GM18861 (cell line): ENCODE results near the gene SNRPA.
"Not testable (repeated sequence)": the region's sequence is repeated elsewhere in the genome, so short reads cannot be mapped to it uniquely, and the experiment has no call there.

Experiments
- ATAC-seq: cut with Tn5 transposase; IDR thresholded peaks from one replicate; pipeline ENCODE4 v1.9.1; 2021; ENCODE audit not compliant: unreplicated experiment

The SNRPA gene

GRCh38 chr19:40776364-40776763 lies 25.4 kb downstream of the SNRPA start:
- ATAC-seq, result no peak

- ATAC-seq, result peak; percentile 48
Measured at GRCh38 chr19:40776932-40777644, 26.1 kb downstream of the SNRPA start.

GRCh38 chr19:40777645-40777936 lies 26.6 kb downstream of the SNRPA start:
- ATAC-seq, result no peak

DNA sequence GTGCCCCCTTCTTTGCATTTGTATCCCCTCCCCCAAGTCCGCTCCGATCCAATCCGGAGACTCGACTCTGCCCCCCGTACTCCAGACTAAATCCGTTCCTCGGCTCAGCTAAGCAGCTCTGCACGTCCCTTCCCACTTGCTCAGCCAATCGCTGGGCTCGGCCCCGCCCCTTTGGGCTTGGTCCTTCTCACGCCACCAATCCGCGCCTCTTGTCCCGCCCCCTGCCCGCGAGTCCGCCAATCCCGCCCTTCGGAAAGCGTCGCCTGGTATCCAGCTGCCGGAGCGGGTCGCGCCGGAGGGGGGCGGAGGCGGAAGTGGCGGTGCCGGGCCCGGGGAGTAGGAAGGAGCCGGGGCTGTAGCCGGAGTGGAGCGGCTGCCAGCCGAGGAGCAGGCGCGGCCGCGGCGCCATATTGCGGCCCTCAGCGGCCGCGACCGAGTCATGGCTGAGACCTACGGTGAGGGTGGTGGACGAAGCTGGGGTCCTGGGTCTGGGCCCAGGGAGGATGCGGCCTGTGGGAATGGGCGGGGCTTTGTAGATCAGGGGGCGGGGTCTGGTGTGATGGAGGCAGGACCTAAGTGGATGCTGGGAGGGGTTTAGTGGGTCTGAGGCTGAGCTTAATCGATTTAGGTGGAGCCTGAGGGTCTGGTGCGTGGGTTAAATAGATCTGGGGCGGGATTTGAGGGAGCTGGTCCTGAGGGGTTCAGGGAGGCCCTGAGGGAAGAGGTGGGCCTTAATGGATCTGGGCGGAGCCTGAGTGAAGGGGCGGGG lies 27.1 kb downstream of the SNRPA start, which contains the start of gene RAB4B:
Gene RAB4B (plus strand): TSS at position 311 of the 769 bp plus-strand sequence. CDS start 129 bp downstream, at position 440.
- peak; percentile 52 for ATAC-seq

DNA sequence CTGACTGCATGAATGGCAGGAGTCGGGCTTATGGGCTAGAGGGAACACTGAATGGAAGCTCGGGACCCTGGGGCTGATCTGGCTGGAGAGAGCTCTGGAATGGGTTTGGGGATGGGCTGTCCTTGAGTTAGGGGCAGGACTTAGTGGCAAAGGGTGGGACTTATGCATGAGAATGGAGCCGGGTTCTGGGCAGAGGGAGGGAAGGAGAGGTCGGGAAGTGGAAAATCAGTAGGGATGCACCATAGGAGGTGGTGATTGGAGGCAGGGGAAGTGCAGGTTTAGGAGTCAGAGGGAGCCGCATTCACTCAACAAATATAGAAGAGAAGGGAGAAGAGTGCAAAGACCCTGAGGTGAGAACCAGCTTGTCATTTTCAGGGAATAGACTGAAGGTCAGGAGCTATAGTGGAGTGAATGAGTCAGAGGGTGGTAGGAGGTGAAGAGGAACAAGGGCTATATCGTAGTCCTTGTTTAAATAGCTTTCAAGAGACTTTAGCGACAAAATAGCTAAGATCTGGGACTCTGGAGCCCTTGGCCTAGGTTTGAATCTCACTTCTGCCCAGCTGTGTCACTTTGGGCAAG lies 27.8 kb downstream of the SNRPA start:
- ATAC-seq, result no peak

- no peak for ATAC-seq
Measured at GRCh38 chr19:40780582-40780981, 29.6 kb downstream of the SNRPA start.

GRCh38 chr19:40781140-40781539 lies 30.1 kb downstream of the SNRPA start:
- ATAC-seq, result no peak

GRCh38 chr19:40783711-40784110 lies 32.7 kb downstream of the SNRPA start:
- ATAC-seq, result no peak

DNA sequence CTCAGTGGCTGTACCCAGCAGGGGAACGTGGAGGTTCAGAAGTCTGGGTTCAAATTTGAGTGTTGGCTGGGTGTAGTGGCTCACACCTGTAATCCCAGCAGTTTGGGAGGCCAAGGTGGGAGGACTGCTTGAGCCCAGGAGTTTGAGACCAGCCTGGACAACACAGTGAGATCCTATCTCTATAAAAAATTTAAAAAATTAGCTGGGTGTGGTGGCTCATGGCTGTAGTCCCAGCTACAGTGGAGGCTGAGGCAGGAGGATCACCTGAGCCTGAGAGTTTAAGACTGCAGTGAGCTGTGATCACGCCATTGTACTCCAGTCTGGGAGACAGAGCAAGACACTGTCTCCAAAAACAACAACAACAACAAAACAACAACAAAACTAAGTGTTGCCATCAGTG lies 33.1 kb downstream of the SNRPA start:
- ATAC-seq, result not testable (repeated sequence)

GRCh38 chr19:40785526-40785925 lies 34.5 kb downstream of the SNRPA start:
- no peak for ATAC-seq

GRCh38 chr19:40786060-40787037 lies 35.3 kb downstream of the SNRPA start:
- ATAC-seq, result no peak

GRCh38 chr19:40791349-40791748 lies 40.3 kb downstream of the SNRPA start:
- no peak for ATAC-seq

DNA sequence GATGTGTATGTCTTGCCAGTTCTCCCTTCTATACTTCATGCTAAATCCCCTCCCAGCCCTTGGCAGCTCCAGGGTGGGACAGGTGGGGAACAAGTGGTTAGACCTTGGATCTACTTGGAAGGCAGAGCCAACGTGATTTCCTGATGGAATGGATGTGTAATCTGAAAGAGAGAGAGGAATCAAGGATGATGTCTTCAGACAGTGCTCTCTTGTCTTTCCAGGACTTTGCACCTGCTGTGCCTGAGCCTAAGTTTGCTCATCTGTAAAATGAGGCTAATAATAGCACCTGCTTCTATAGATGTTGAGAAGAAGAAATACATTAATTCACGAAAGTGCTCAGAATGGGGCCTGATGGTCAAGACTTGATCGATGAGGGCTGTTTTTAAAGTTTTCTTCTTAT lies 41.0 kb downstream of the SNRPA start:
- no peak for ATAC-seq

DNA sequence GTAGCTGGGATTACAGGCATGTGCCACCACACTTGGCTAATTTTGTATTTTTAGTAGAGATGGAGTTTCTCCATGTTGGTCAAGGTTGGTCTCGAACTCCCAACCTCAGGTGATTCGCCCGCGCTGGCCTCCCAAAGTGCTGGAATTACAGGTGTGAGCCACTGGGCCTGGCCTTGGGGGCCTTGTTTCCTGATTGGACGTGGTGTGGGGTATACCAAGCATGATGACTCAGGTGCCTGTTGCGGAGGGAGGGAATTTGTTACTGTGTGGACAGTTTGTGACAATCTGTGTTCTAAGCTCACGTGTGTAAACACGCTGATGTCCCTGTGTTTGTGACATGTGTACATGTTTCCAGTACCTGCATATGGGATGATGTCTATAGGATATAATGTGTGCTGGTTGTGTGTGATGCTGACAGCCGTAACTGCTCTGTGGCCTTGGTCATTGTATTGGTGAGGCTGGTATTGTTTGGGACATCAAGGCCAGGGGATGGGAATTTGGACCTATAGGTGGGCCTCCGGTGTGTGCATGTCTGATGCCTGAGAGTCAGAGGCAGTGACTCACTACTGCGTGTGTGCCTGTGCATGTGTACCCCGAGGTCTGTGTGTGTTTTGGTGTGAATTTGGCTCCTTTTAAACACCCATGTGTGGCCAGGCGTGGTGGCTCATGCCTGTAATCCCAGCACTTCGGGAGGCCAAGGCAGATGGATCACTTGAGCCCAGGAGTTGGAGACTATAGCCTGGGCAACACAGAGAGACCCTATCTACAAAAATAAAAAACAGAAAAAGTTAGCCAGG lies 46.4 kb downstream of the SNRPA start:
- no peak for ATAC-seq

GRCh38 chr19:40797963-40798682 lies 47.1 kb downstream of the SNRPA start:
- ATAC-seq, result peak; percentile 25

DNA sequence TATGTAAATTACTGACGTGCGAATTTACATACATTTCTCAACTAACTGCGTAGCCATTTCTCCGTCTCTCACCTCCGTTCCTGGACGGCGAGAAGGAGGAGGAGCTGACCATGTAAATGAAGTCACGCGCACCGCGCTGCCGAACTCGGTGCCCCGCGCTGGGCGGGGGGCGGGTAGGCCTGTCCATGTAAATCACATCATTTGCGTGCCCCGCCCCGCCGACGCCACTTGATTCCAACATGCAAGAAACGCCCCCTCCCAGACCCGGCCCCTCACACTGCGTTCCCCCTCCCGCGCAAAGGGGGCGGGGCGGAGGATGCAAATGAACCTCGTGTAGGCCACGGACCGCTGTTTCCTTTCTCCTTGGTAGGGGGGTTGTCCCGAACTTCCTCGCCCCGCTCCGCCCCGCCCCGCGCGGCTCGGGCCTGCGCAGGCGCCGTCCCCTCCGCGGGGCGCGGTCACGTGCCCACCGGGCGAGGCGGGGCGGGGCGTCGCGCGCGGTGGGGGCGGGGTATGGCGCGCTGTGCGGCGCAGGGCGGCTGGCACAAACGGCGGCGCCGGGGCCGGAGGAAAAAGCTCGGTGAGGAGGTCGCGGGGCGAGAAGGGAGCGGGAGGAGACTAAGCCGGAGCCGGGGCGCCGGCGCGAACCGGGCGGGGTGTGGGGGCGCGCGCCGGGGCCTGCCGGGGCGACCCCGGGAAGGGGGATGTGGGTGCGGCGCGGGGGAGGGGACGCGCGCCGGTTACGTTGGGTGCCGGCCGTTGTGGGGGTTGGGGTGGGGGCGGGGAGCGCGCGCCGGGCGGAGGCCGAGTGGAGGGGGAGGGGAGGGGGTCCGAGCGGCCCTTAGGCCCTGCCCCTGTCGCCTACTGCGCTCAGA lies 47.9 kb downstream of the SNRPA start, which contains the start of gene EGLN2:
Gene EGLN2 (plus strand): TSS at position 509 of the 875 bp plus-strand sequence. CDS start 1,382 bp downstream, outside the sequence.
- peak; percentile 68 for ATAC-seq

DNA sequence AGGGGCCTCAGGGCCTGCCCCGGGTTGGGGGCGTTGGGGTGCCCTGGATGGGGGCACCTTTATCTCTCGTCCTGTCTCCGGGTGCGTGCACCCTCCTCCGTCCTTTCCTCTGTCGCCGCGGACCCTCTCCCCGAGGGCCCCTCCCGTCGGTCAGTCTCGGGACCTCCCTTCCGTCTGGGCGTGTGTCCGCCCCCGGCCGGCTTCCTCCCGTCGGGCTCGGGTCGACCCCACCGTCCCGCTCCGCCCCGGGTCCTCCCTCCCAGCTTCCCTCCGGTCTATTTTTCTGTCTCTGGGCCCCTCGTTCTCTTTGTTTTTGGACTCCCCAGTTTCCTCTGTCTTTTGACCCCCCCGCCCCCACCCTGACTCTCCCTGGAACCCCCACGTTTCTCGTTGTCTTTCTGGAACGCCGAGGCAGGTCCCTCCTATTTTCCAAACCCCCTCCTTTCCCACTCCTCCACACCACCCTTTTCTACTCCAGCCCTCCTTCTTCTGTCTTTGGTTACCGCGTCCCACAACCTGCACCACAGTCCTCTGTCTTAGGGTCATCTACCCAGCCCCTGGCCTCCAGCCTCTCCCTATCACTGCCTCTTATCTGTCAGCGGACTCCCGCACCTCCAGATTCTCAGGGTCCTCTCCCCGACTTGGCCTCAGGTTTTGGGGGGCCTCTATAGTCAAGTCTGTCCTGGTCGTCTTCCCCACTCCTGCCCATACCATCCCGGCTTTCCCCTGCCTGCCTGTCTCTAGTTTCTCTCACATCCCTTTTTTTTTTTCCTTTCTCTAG lies 48.7 kb downstream of the SNRPA start:
- no peak for ATAC-seq
